Keratinocyte (primary cell): ENCODE results near the gene PRG3.

Experiments
- CTCF ChIP-seq, 3 experiments: IDR thresholded peaks in 1 of 3; conservative IDR thresholded peaks in 1 of 3; optimal IDR thresholded peaks in 1 of 3; 2 replicates in 2 of 3; 3 replicates in 1 of 3; pipeline versions ENCODE3 to v1.5.1; 2011; ENCODE audit warnings: low read length in 3 of 3, mild to moderate bottlenecking in 3 of 3, moderate library complexity in 2 of 3, control low read depth in 1 of 3, inconsistent platforms in 1 of 3; ENCODE audit not compliant: insufficient read depth in 2 of 3; ENCODE audit errors: extremely low read depth in 1 of 3
- EZH2 ChIP-seq: IDR thresholded peaks from one replicate; pipeline ENCODE4 v1.6.1; 2012; ENCODE audit warnings: inconsistent platforms, mild to moderate bottlenecking, low read length, moderate library complexity

GRCh38 chr11:57399972-57400578 lies 19.1 kb upstream of the PRG3 start:
- TF ChIP-seq CTCF (optimal IDR thresholded peaks at IDR 0.05 in 1 of 3, IDR thresholded peaks at IDR 0.05 in 1 of 3, conservative IDR thresholded peaks at IDR 0.05 in 1 of 3; ENCODE audit: extremely low read depth in 1 of 3, insufficient read depth in 2 of 3, low read length in 3 of 3): no peak
- no peak for TF ChIP-seq EZH2
